ENCODE data around the gene WDFY3.

Gene WDFY3

DNA sequence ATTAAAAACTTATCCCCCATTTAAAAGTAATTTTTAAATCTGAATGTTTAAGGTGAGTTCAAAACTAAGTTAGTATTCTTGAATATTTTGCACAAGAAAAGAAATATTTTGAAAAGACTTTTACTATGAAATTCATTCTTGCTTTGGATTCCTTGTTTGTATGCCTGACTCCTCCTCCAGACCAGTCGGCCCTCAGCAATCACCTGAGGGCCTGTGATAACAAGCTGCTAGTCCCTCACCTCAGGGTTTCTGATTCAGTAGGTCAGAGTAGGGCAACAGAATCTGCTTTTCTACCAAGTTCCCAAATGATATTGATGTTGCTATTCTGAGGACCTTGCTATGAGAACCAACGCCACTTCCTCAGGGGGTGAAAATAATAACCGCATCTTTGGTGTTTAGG is 228.8 kb downstream of the WDFY3 start:
- H3K27me3 ChIP-seq (ENCODE audit: insufficient read depth, low read length, poor library complexity, severe bottlenecking) = no peaks in the 10 kb centered on the region
- no peak overlapping the region for H3K4me2 ChIP-seq (ENCODE audit: low read depth, low read length, poor library complexity, severe bottlenecking)
- no peak overlapping the region for H3K4me3 ChIP-seq (ENCODE audit: low read length, poor library complexity, severe bottlenecking)
- no peaks in the 10 kb centered on the region for H3K79me2 ChIP-seq (ENCODE audit: insufficient read depth, low read length)
- H2AFZ ChIP-seq (ENCODE audit: low read length) = no peak overlapping the region
- no peaks in the 10 kb centered on the region for H3K9me2 ChIP-seq (replicated peaks; ENCODE audit: low read depth, low read length)
- TF ChIP-seq EZH2phosphoT487 (IDR thresholded peaks at IDR 0.05; ENCODE audit: borderline replicate concordance) = no peak
- TF ChIP-seq, protein P1, sequence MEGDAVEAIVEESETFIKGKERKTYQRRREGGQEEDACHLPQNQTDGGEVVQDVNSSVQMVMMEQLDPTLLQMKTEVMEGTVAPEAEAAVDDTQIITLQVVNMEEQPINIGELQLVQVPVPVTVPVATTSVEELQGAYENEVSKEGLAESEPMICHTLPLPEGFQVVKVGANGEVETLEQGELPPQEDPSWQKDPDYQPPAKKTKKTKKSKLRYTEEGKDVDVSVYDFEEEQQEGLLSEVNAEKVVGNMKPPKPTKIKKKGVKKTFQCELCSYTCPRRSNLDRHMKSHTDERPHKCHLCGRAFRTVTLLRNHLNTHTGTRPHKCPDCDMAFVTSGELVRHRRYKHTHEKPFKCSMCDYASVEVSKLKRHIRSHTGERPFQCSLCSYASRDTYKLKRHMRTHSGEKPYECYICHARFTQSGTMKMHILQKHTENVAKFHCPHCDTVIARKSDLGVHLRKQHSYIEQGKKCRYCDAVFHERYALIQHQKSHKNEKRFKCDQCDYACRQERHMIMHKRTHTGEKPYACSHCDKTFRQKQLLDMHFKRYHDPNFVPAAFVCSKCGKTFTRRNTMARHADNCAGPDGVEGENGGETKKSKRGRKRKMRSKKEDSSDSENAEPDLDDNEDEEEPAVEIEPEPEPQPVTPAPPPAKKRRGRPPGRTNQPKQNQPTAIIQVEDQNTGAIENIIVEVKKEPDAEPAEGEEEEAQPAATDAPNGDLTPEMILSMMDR (conservative IDR thresholded peaks at IDR 0.05; ENCODE audit: low read length) = no peak
- H4K20me1 ChIP-seq (ENCODE audit: insufficient read depth, low read length, poor library complexity, severe bottlenecking) = no peaks in the 10 kb centered on the region
- no peaks in the 10 kb centered on the region for H3F3A ChIP-seq (ENCODE audit: low read depth)
- H3K36me3 ChIP-seq (ENCODE audit: insufficient read depth, low read length) = peaks cover 8% of the 10 kb centered on the region; the same call in 1 of the 2 replicates
- H3K4me1 ChIP-seq (ENCODE audit: insufficient read depth, low read length, poor library complexity, severe bottlenecking) = peaks cover 16% of the 10 kb centered on the region
- no peaks in the 10 kb centered on the region for H3K9me3 ChIP-seq (ENCODE audit: insufficient read depth, low read depth, low read length)
- no peak overlapping the region for H3K9ac ChIP-seq (ENCODE audit: low read depth, low read length, poor library complexity, severe bottlenecking)

DNA sequence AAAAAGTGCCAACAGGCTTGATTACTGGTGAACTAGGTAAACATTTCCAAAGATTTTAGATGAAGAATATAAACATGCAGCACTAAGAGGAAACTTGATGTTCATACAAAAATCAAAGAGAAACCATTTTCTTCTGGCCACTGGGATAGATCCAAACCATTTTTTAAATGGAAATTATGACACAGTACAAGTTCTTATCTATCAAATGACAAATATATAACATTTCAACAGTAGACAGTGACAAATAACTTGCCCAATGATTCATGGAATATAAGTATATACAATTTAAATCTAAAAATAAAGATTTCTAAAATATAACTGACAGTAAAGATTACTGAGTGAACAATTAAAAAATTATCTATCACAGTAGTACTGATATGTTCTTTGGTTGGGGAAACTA is 232.5 kb downstream of the WDFY3 start:
- Histone ChIP-seq H3K9me2 (replicated peaks; ENCODE audit: low read depth, low read length) (no peaks in the 10 kb centered on the region), H3K4me3 (ENCODE audit: low read length, poor library complexity, severe bottlenecking) (peak overlapping the region; percentile 69), H3K4me1 (ENCODE audit: insufficient read depth, low read length, poor library complexity, severe bottlenecking) (peaks cover 40% of the 10 kb centered on the region), H3K9me3 (ENCODE audit: insufficient read depth, low read depth, low read length) (no peaks in the 10 kb centered on the region), H3K4me2 (ENCODE audit: low read depth, low read length, poor library complexity, severe bottlenecking) (peak overlapping the region; percentile 74), H3K27me3 (ENCODE audit: insufficient read depth, low read length, poor library complexity, severe bottlenecking) (no peaks in the 10 kb centered on the region), H3K9ac (ENCODE audit: low read depth, low read length, poor library complexity, severe bottlenecking) (peak overlapping the region; percentile 52), H3F3A (ENCODE audit: low read depth) (peaks cover 2% of the 10 kb centered on the region; the same call in 1 of the 2 replicates), H2AFZ (ENCODE audit: low read length) (peak overlapping the region; percentile 76), H3K36me3 (ENCODE audit: insufficient read depth, low read length) (peaks cover 3% of the 10 kb centered on the region; the same call in 1 of the 2 replicates), H3K79me2 (ENCODE audit: insufficient read depth, low read length) (no peaks in the 10 kb centered on the region), H4K20me1 (ENCODE audit: insufficient read depth, low read length, poor library complexity, severe bottlenecking) (no peaks in the 10 kb centered on the region)
- TF ChIP-seq, protein P1 (conservative IDR thresholded peaks at IDR 0.05; ENCODE audit: low read length) = no peak
- no peak for TF ChIP-seq EZH2phosphoT487 (IDR thresholded peaks at IDR 0.05; ENCODE audit: borderline replicate concordance)

DNA sequence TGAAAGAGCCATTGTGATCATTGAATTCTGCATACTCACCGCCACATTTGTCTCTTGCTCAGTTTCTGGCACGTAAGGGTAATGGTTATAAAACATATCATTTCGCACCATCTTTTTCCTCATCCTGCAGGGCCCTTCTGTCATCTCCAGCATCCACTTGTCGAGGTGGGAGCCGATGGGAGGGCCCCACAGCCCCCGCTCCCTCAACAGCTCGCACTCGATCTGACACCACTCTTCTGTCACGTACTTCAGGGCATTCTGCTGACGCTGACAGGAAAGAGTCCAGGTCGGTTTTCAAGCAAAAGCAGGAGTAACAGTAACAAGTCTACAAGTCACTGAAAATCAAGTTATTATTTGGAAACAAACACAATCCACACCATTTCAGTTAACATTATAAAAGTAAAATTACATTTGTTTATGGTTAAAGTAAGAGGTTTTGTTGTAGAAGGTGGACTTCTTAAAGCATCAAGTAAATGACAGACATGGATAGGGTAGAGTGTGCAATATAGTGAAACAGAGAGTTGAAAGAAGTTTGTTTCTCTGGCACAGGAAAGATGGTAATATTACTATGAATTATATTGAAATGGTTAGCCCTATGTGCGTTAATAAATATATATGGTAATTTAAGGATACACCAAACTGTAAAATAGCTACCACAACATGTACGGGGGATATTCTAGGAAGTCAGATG is 233.0 kb downstream of the WDFY3 start:
- peaks cover 40% of the 10 kb centered on the region for H3K4me1 ChIP-seq (ENCODE audit: insufficient read depth, low read length, poor library complexity, severe bottlenecking)
- no peaks in the 10 kb centered on the region for H3K27me3 ChIP-seq (ENCODE audit: insufficient read depth, low read length, poor library complexity, severe bottlenecking)
- H3K4me3 ChIP-seq (ENCODE audit: low read length, poor library complexity, severe bottlenecking) = peak overlapping the region; percentile 69
- peak overlapping the region; percentile 52 for H3K9ac ChIP-seq (ENCODE audit: low read depth, low read length, poor library complexity, severe bottlenecking)
- peak overlapping the region; percentile 74 for H3K4me2 ChIP-seq (ENCODE audit: low read depth, low read length, poor library complexity, severe bottlenecking)
- TF ChIP-seq, protein P1 (conservative IDR thresholded peaks at IDR 0.05; ENCODE audit: low read length) = no peak
- TF ChIP-seq EZH2phosphoT487 (IDR thresholded peaks at IDR 0.05; ENCODE audit: borderline replicate concordance) = no peak
- no peaks in the 10 kb centered on the region for H4K20me1 ChIP-seq (ENCODE audit: insufficient read depth, low read length, poor library complexity, severe bottlenecking)
- no peaks in the 10 kb centered on the region for H3K9me2 ChIP-seq (replicated peaks; ENCODE audit: low read depth, low read length)
- H3K36me3 ChIP-seq (ENCODE audit: insufficient read depth, low read length) = no peaks in the 10 kb centered on the region
- no peaks in the 10 kb centered on the region for H3K79me2 ChIP-seq (ENCODE audit: insufficient read depth, low read length)
- H2AFZ ChIP-seq (ENCODE audit: low read length) = peak overlapping the region; percentile 76
- H3K9me3 ChIP-seq (ENCODE audit: insufficient read depth, low read depth, low read length) = no peaks in the 10 kb centered on the region
- peaks cover 2% of the 10 kb centered on the region; the same call in 1 of the 2 replicates for H3F3A ChIP-seq (ENCODE audit: low read depth)
